Measurements from ENCODE around the gene LMBR1L. TPM values are rescaled to one million over a fixed set of nuclear protein-coding genes. Genes with fewer than 3 reads are reported as not detected.

Gene LMBR1L
- total RNA-seq, 1 experiment from 2014 or later = 55.1 TPM

GRCh38 chr12:49144384-49144783, 33.7 kb upstream of the LMBR1L start:
- Histone ChIP-seq H3K27ac (ENCODE audit: insufficient read length, low read depth, low read length) (no peak overlapping the region), H2AFZ (ENCODE audit: low read length) (no peak overlapping the region), H2BK15ac (ENCODE audit: low read depth, low read length) (no peak overlapping the region), H3K79me1 (ENCODE audit: insufficient read depth, low read depth, low read length, poor library complexity, severe bottlenecking) (no peaks in the 10 kb centered on the region), H4K91ac (ENCODE audit: insufficient read length, low read depth, low read length) (no peak overlapping the region), H4K5ac (ENCODE audit: insufficient read length, low read depth, low read length) (no peak overlapping the region), H3K9ac (ENCODE audit: extremely low read depth, insufficient read length, low read length) (no peak overlapping the region), H3K9me3 (ENCODE audit: control insufficient read depth, low read depth, low read length) (no peaks in the 10 kb centered on the region), H3K4me2 (ENCODE audit: insufficient read depth, insufficient read length, low read length) (no peak overlapping the region), H3K4me1 (ENCODE audit: insufficient read depth, low read length) (no peaks in the 10 kb centered on the region), H3T11ph (ENCODE audit: low read length) (no peak overlapping the region), H4K20me1 (ENCODE audit: control insufficient read depth, insufficient read depth, insufficient read length) (no peaks in the 10 kb centered on the region), H3K23ac (ENCODE audit: insufficient read length, low read depth, low read length) (no peak overlapping the region), H2BK12ac (ENCODE audit: insufficient read length, low read depth, low read length) (no peak overlapping the region), H3K4ac (ENCODE audit: low read depth, low read length) (no peak overlapping the region), H2BK120ac (ENCODE audit: low read depth, low read length, poor library complexity, severe bottlenecking) (no peak overlapping the region), H2BK5ac (ENCODE audit: insufficient read length, low read length) (no peak overlapping the region), H3K23me2 (ENCODE audit: insufficient read length, low read depth, low read length, poor library complexity, severe bottlenecking) (no peaks in the 10 kb centered on the region), H2BK20ac (ENCODE audit: low read depth, low read length, poor library complexity, severe bottlenecking) (no peak overlapping the region), H3K14ac (ENCODE audit: insufficient read depth, low read length) (no peak overlapping the region), H4K8ac (replicated peaks; ENCODE audit: insufficient read length, low read depth, low read length) (no peak overlapping the region), H2AK5ac (ENCODE audit: insufficient read length, low read length) (no peak overlapping the region), H3K56ac (ENCODE audit: insufficient read length, low read depth, low read length) (no peak overlapping the region), H3K79me2 (ENCODE audit: insufficient read depth, low read length) (no peaks in the 10 kb centered on the region), H3K27me3 (ENCODE audit: insufficient read depth, low read length) (no peaks in the 10 kb centered on the region), H3K18ac (ENCODE audit: insufficient read length, low read depth, low read length) (no peak overlapping the region)
- no peak for DNase-seq
- no peak overlapping the region for H3K27ac Mint-ChIP-seq
- H3K9me3 Mint-ChIP-seq = no peaks in the 10 kb centered on the region
- H3K36me3 Mint-ChIP-seq (ENCODE audit: insufficient read depth in 1 of 3, low read depth in 3 of 3) = no peaks in the 10 kb centered on the region
- no peaks in the 10 kb centered on the region for H3K4me1 Mint-ChIP-seq
- no peak overlapping the region for H3K4me3 Mint-ChIP-seq
- TF ChIP-seq CTCF (conservative IDR thresholded peaks at IDR 0.05) = no peak
- no CpG with 5 or more reads among the region's 2 CpGs for WGBS (ENCODE audit: extremely low coverage, insufficient read length, low lambda C conversion rate)
- no peaks in the 10 kb centered on the region for H3K27me3 Mint-ChIP-seq (ENCODE audit: low read depth)

Data from H9 (cell line).